ENCODE results near the gene SHISAL2A.

SHISAL2A gene

GRCh38 chr1:52615489-52616042 lies 17.4 kb upstream of the SHISAL2A start:
- DNase-seq (ENCODE audit: low read depth in 3 of 3, low spot score in 1 of 3), result no peak

GRCh38 chr1:52621950-52622349 lies 11.0 kb upstream of the SHISAL2A start:
- no peak for DNase-seq (ENCODE audit: low read depth in 3 of 3, low spot score in 1 of 3)

- DNase-seq (ENCODE audit: low read depth in 3 of 3, low spot score in 1 of 3), result no peak
Observed at GRCh38 chr1:52623812-52624211, 9.2 kb upstream of the SHISAL2A start.

GRCh38 chr1:52627028-52627427 lies 5.9 kb upstream of the SHISAL2A start:
- no peak for DNase-seq (ENCODE audit: low read depth in 3 of 3, low spot score in 1 of 3)

- no peak for DNase-seq (ENCODE audit: low read depth in 3 of 3, low spot score in 1 of 3)
Observed at GRCh38 chr1:52628614-52629324, 4.2 kb upstream of the SHISAL2A start.

- no peak for DNase-seq (ENCODE audit: low read depth in 3 of 3, low spot score in 1 of 3)
Observed at GRCh38 chr1:52629325-52629643, 3.7 kb upstream of the SHISAL2A start.

GRCh38 chr1:52629667-52630066 lies 3.3 kb upstream of the SHISAL2A start:
- DNase-seq (ENCODE audit: low read depth in 3 of 3, low spot score in 1 of 3), result no peak

- DNase-seq (ENCODE audit: low read depth in 3 of 3, low spot score in 1 of 3), result no peak
Observed at GRCh38 chr1:52631759-52632331, 1.1 kb upstream of the SHISAL2A start.

GRCh38 chr1:52633291-52633754 lies 355 bp downstream of the SHISAL2A start:
- DNase-seq (ENCODE audit: low read depth in 3 of 3, low spot score in 1 of 3), result peak in 1 of 3 donors; percentile 36

- no peak for DNase-seq (ENCODE audit: low read depth in 3 of 3, low spot score in 1 of 3)
Observed at GRCh38 chr1:52634111-52634510, 1.1 kb downstream of the SHISAL2A start.

- DNase-seq (ENCODE audit: low read depth in 3 of 3, low spot score in 1 of 3), result no peak
Observed at GRCh38 chr1:52635321-52636089, 2.5 kb downstream of the SHISAL2A start.

- DNase-seq (ENCODE audit: low read depth in 3 of 3, low spot score in 1 of 3), result peak in 2 of 3 donors; percentile 40 to 41
Observed at GRCh38 chr1:52636721-52637695, 4.0 kb downstream of the SHISAL2A start.

GRCh38 chr1:52637946-52638345 lies 5.0 kb downstream of the SHISAL2A start:
- no peak for DNase-seq (ENCODE audit: low read depth in 3 of 3, low spot score in 1 of 3)

- no peak for DNase-seq (ENCODE audit: low read depth in 3 of 3, low spot score in 1 of 3)
Observed at GRCh38 chr1:52640697-52641096, 7.7 kb downstream of the SHISAL2A start.

- no peak for DNase-seq (ENCODE audit: low read depth in 3 of 3, low spot score in 1 of 3)
Observed at GRCh38 chr1:52641307-52641706, 8.3 kb downstream of the SHISAL2A start.

- DNase-seq (ENCODE audit: low read depth in 3 of 3, low spot score in 1 of 3), result no peak
Observed at GRCh38 chr1:52645261-52645660, 12.3 kb downstream of the SHISAL2A start.

GRCh38 chr1:52651904-52652303 lies 18.9 kb downstream of the SHISAL2A start:
- no peak for DNase-seq (ENCODE audit: low read depth in 3 of 3, low spot score in 1 of 3)

GRCh38 chr1:52653207-52653849 lies 20.4 kb downstream of the SHISAL2A start:
- no peak for DNase-seq (ENCODE audit: low read depth in 3 of 3, low spot score in 1 of 3)

GRCh38 chr1:52654063-52654462 lies 21.1 kb downstream of the SHISAL2A start:
- no peak for DNase-seq (ENCODE audit: low read depth in 3 of 3, low spot score in 1 of 3)

- no peak for DNase-seq (ENCODE audit: low read depth in 3 of 3, low spot score in 1 of 3)
Observed at GRCh38 chr1:52657702-52658101, 24.7 kb downstream of the SHISAL2A start.

All from stimulated activated CD4-positive, alpha-beta T cell treated with anti-CD3 and anti-CD28 coated beads, TNF-alpha, amount 100 ng/mL, for 1 hour (primary cell).